Neural cell (in vitro differentiated cells): ENCODE data around the gene GDNF. TPM values are rescaled to one million over a fixed set of nuclear protein-coding genes. Genes with fewer than 3 reads are reported as not detected.

Experiments used
- H2AFZ ChIP-seq: fragments of 200-600, 300-800 bp; sonication (generic), shearing (Covaris generic); 2 replicates; pipeline ENCODE4 v1.6.0; 2014; ENCODE audit warnings: low read depth, mild to moderate bottlenecking, antibody characterized with exemption, low read length, moderate library complexity
- H3F3A ChIP-seq: fragments of 200-600 bp; shearing (Covaris generic); 2 replicates; pipeline ENCODE4 v1.6.1; 2016; ENCODE audit warnings: mild to moderate bottlenecking, moderate library complexity, mixed read lengths, antibody characterized with exemption, low read length; ENCODE audit not compliant: insufficient read depth, poor library complexity, severe bottlenecking
- H3K27ac ChIP-seq: fragments of 200-600, 300-800 bp; sonication (generic), shearing (Covaris generic); 2 replicates; pipeline ENCODE4 v1.5.1; 2014; ENCODE audit warnings: mild to moderate bottlenecking, low read length, moderate library complexity
- H3K27me3 ChIP-seq: fragments of 300-800, 200-600 bp; sonication (generic), shearing (Covaris generic); 2 replicates; pipeline ENCODE4 v1.6.0; 2014; ENCODE audit warnings: mild to moderate bottlenecking, low read depth, low read length, moderate library complexity; ENCODE audit not compliant: insufficient read depth
- H3K36me3 ChIP-seq: fragments of 300-800, 200-600 bp; sonication (generic), shearing (Covaris generic); 2 replicates; pipeline ENCODE4 v1.5.1; 2014; ENCODE audit warnings: mild to moderate bottlenecking, antibody characterized with exemption, low read length, moderate library complexity; ENCODE audit not compliant: insufficient read depth
- H3K4me2 ChIP-seq: fragments of 300-800, 200-600 bp; sonication (generic), shearing (Covaris generic); 2 replicates; pipeline ENCODE4 v1.6.0; 2014; ENCODE audit warnings: mild to moderate bottlenecking, low read length
- H3K4me3 ChIP-seq: fragments of 300-800, 200-600 bp; sonication (generic), shearing (Covaris generic); 2 replicates; pipeline ENCODE4 v1.5.1; 2014; ENCODE audit warnings: mild to moderate bottlenecking, low read length, moderate library complexity
- H3K79me2 ChIP-seq: fragments of 200-600 bp; shearing (Covaris generic); replicated peaks from 2 replicates; pipeline ENCODE4 v1.6.0; 2014; ENCODE audit warnings: mild to moderate bottlenecking, low read length, moderate library complexity; ENCODE audit not compliant: insufficient read depth
- H3K9ac ChIP-seq: fragments of 300-800, 200-600 bp; sonication (generic), shearing (Covaris generic); 2 replicates; pipeline ENCODE4 v1.6.1; 2016; ENCODE audit warnings: mild to moderate bottlenecking, low read length, mixed read lengths
- H3K9me2 ChIP-seq: fragments of 200-600 bp; shearing (Covaris generic); 2 replicates; pipeline ENCODE4 v1.6.1; 2016; ENCODE audit warnings: mild to moderate bottlenecking, low read length, mixed read lengths; ENCODE audit not compliant: insufficient read depth
- H3K9me3 ChIP-seq: fragments of 200-600, 300-800 bp; sonication (generic), shearing (Covaris generic); 2 replicates; pipeline ENCODE4 v1.6.1; 2016; ENCODE audit warnings: mild to moderate bottlenecking, mixed run types, low read length, moderate library complexity, mixed read lengths
- H4K20me1 ChIP-seq: fragments of 200-600 bp; shearing (Covaris generic); 2 replicates; pipeline ENCODE4 v1.6.1; 2016; ENCODE audit warnings: mild to moderate bottlenecking, mixed run types; ENCODE audit not compliant: insufficient read depth
- EP300 ChIP-seq: fragments of 450-650 bp; conservative IDR thresholded peaks from 2 replicates; pipeline ENCODE4 v1.6.1; 2014; ENCODE audit warnings: antibody characterized with exemption, mild to moderate bottlenecking, moderate library complexity; ENCODE audit not compliant: poor library complexity, severe bottlenecking
- EZH2 ChIP-seq: fragments of 200-600, 300-800 bp; shearing (Covaris generic), sonication (generic); IDR thresholded peaks from 2 replicates; pipeline ENCODE4 v1.6.1; 2014; ENCODE audit warnings: antibody characterized with exemption, low read length, borderline replicate concordance, mild to moderate bottlenecking; ENCODE audit not compliant: insufficient read depth, poor library complexity, severe bottlenecking
- MXI1 ChIP-seq: fragments of 450-650 bp; conservative IDR thresholded peaks from 2 replicates; pipeline ENCODE4 v1.6.1; 2014; ENCODE audit warnings: antibody characterized with exemption, mild to moderate bottlenecking; ENCODE audit not compliant: poor library complexity, severe bottlenecking
- POLR2AphosphoS5 ChIP-seq: IDR thresholded peaks from 2 replicates; pipeline ENCODE4 v1.6.1; 2012
- RAD21 ChIP-seq: fragments of 450-650 bp; conservative IDR thresholded peaks from 2 replicates; pipeline ENCODE4 v1.6.1; 2014; ENCODE audit warnings: antibody characterized with exemption, mild to moderate bottlenecking, moderate library complexity
- SMC3 ChIP-seq: fragments of 450-650 bp; conservative IDR thresholded peaks from 2 replicates; pipeline ENCODE4 v1.6.1; 2014; ENCODE audit warnings: antibody characterized with exemption, mild to moderate bottlenecking, moderate library complexity; ENCODE audit not compliant: poor library complexity
- TAF1 ChIP-seq: IDR thresholded peaks from 2 replicates; pipeline ENCODE4 v1.6.1; 2012; ENCODE audit warnings: low read depth
- polyA plus RNA-seq: library from polyadenylated mRNA; depleted of rRNA; stranded (reverse); fragments of >200 nt; gene quantifications from 2 replicates; pipeline ENCODE4 v1.2.3, GENCODE V29; 2014
- TF ChIP-seq, protein P1 (sequence below): IDR thresholded peaks from 2 replicates; pipeline ENCODE4 v1.6.1; 2012; ENCODE audit warnings: borderline replicate concordance
- TF ChIP-seq, protein P2 (sequence below): fragments of 450-650 bp; IDR thresholded peaks from 2 replicates; pipeline ENCODE4 v1.5.1; 2014; ENCODE audit warnings: antibody characterized with exemption, mild to moderate bottlenecking, moderate library complexity; ENCODE audit not compliant: poor library complexity, severe bottlenecking

Gene GDNF
- polyA plus RNA-seq, 1 donor from 2014 or later = not detected

- Histone ChIP-seq H3F3A (no peaks in the 10 kb centered on the region), H2AFZ (no peak overlapping the region), H3K9me2 (no peaks in the 10 kb centered on the region), H3K36me3 (no peaks in the 10 kb centered on the region), H3K4me3 (no peak overlapping the region), H3K9me3 (peaks cover 5% of the 10 kb centered on the region), H3K4me2 (no peak overlapping the region), H3K27ac (no peak overlapping the region), H3K79me2 (no peaks in the 10 kb centered on the region), H4K20me1 (no peaks in the 10 kb centered on the region), H3K9ac (no peak overlapping the region), H3K27me3 (no peaks in the 10 kb centered on the region)
- TF ChIP-seq, protein P1, sequence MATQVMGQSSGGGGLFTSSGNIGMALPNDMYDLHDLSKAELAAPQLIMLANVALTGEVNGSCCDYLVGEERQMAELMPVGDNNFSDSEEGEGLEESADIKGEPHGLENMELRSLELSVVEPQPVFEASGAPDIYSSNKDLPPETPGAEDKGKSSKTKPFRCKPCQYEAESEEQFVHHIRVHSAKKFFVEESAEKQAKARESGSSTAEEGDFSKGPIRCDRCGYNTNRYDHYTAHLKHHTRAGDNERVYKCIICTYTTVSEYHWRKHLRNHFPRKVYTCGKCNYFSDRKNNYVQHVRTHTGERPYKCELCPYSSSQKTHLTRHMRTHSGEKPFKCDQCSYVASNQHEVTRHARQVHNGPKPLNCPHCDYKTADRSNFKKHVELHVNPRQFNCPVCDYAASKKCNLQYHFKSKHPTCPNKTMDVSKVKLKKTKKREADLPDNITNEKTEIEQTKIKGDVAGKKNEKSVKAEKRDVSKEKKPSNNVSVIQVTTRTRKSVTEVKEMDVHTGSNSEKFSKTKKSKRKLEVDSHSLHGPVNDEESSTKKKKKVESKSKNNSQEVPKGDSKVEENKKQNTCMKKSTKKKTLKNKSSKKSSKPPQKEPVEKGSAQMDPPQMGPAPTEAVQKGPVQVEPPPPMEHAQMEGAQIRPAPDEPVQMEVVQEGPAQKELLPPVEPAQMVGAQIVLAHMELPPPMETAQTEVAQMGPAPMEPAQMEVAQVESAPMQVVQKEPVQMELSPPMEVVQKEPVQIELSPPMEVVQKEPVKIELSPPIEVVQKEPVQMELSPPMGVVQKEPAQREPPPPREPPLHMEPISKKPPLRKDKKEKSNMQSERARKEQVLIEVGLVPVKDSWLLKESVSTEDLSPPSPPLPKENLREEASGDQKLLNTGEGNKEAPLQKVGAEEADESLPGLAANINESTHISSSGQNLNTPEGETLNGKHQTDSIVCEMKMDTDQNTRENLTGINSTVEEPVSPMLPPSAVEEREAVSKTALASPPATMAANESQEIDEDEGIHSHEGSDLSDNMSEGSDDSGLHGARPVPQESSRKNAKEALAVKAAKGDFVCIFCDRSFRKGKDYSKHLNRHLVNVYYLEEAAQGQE = no peak
- TF ChIP-seq TAF1 (no peak), POLR2AphosphoS5 (no peak), EZH2 (no peak), SMC3 (no peak), RAD21 (no peak), EP300 (no peak), MXI1 (no peak)
- TF ChIP-seq, protein P2, sequence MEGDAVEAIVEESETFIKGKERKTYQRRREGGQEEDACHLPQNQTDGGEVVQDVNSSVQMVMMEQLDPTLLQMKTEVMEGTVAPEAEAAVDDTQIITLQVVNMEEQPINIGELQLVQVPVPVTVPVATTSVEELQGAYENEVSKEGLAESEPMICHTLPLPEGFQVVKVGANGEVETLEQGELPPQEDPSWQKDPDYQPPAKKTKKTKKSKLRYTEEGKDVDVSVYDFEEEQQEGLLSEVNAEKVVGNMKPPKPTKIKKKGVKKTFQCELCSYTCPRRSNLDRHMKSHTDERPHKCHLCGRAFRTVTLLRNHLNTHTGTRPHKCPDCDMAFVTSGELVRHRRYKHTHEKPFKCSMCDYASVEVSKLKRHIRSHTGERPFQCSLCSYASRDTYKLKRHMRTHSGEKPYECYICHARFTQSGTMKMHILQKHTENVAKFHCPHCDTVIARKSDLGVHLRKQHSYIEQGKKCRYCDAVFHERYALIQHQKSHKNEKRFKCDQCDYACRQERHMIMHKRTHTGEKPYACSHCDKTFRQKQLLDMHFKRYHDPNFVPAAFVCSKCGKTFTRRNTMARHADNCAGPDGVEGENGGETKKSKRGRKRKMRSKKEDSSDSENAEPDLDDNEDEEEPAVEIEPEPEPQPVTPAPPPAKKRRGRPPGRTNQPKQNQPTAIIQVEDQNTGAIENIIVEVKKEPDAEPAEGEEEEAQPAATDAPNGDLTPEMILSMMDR = no peak
Observed at GRCh38 chr5:37769108-37769507, 70.7 kb downstream of the GDNF start.

- Histone ChIP-seq H4K20me1 (no peaks in the 10 kb centered on the region), H3K79me2 (no peaks in the 10 kb centered on the region), H3F3A (no peaks in the 10 kb centered on the region), H3K9me3 (peaks cover under 1% of the 10 kb centered on the region), H3K27ac (no peak overlapping the region), H3K9ac (no peak overlapping the region), H2AFZ (no peak overlapping the region), H3K4me3 (no peak overlapping the region), H3K36me3 (no peaks in the 10 kb centered on the region), H3K27me3 (no peaks in the 10 kb centered on the region), H3K9me2 (no peaks in the 10 kb centered on the region), H3K4me2 (no peak overlapping the region)
- TF ChIP-seq POLR2AphosphoS5 = no peak
- TF ChIP-seq SMC3 = no peak
- TF ChIP-seq MXI1 = no peak
- no peak for TF ChIP-seq RAD21
- TF ChIP-seq TAF1 = no peak
- no peak for TF ChIP-seq EP300
- TF ChIP-seq, protein P1 = no peak
- TF ChIP-seq EZH2 = no peak
- TF ChIP-seq, protein P2 = no peak
Observed at GRCh38 chr5:37768371-37768770, 71.5 kb downstream of the GDNF start.
